K562 (cell line): Measurements from ENCODE around the gene MT1HL1.

Experiments used
- CBFB ChIP-seq: sonication (generic); formaldehyde crosslinking; IDR thresholded peaks from 2 replicates; pipeline ENCODE4 v1.4.0; 2020; ENCODE audit warnings: mild to moderate bottlenecking, missing genetic modification reagents
- ELF4 ChIP-seq: fragments of 450-650 bp; formaldehyde crosslinking; IDR thresholded peaks from 2 replicates; pipeline ENCODE4 v1.4.0; 2022; ENCODE audit warnings: missing genetic modification characterization
- ERF ChIP-seq: fragments of 450-650 bp; formaldehyde crosslinking; IDR thresholded peaks from 2 replicates; pipeline ENCODE4 v1.4.0; 2020; ENCODE audit warnings: mild to moderate bottlenecking, mixed read lengths
- GATA2 ChIP-seq: sonication (generic); formaldehyde crosslinking; IDR thresholded peaks from 2 replicates; pipeline ENCODE4 v1.4.0; 2020; ENCODE audit warnings: mild to moderate bottlenecking, missing genetic modification reagents
- HNRNPUL1 ChIP-seq: fragments of 200-400 bp; formaldehyde crosslinking; IDR thresholded peaks from 2 replicates; pipeline ENCODE4 v1.6.1; 2017; ENCODE audit warnings: low read length
- RAD21 ChIP-seq, 2 experiments: fragments of 250-450 bp in 1 of 2; fragments of 450-650 bp in 1 of 2; sonication (Bioruptor Pico) in 1 of 2; formaldehyde crosslinking in 1 of 2; IDR thresholded peaks in 1 of 2; conservative IDR thresholded peaks in 1 of 2; 2 replicates each; pipeline versions ENCODE4 v1.4.0 to v1.8.0; 2020 to 2022; ENCODE audit warnings: mild to moderate bottlenecking in 2 of 2, moderate library complexity in 1 of 2
- TAF1 ChIP-seq: IDR thresholded peaks from 2 replicates; pipeline ENCODE4 v1.6.1; 2011; ENCODE audit warnings: mild to moderate bottlenecking, low read length, moderate library complexity; ENCODE audit not compliant: insufficient read depth, control insufficient read depth, severe bottlenecking; ENCODE audit errors: extremely low read depth
- TBL1XR1 ChIP-seq, 2 experiments: IDR thresholded peaks; 2 replicates each; pipeline ENCODE4 v1.6.1; 2012; ENCODE audit warnings: improper control_type of control experiment in 2 of 2, low read length in 2 of 2, mild to moderate bottlenecking in 1 of 2
- ZC3H8 ChIP-seq: fragments of 450-650 bp; IDR thresholded peaks from 2 replicates; pipeline ENCODE4 v1.6.1; 2017
- TF ChIP-seq, protein P1 (sequence below): fragments of 150-350 bp; IDR thresholded peaks from 2 replicates; pipeline ENCODE4 v1.6.1; 2014; ENCODE audit warnings: low read depth, mild to moderate bottlenecking, low read length, borderline replicate concordance
- TF ChIP-seq, protein P2 (sequence below), 3 experiments: IDR thresholded peaks in 2 of 3; conservative IDR thresholded peaks in 1 of 3; 2 replicates each; pipeline ENCODE4 v1.5.1; 2011 to 2012; ENCODE audit warnings: low read length in 3 of 3, mild to moderate bottlenecking in 3 of 3, control low read depth in 2 of 3, improper control_type of control experiment in 1 of 3, inconsistent platforms in 1 of 3, low read depth in 1 of 3, mixed read lengths in 1 of 3, moderate library complexity in 1 of 3; ENCODE audit not compliant: insufficient read depth in 2 of 3
- TF ChIP-seq, protein P3 (sequence below): fragments of 450-650 bp; IDR thresholded peaks from 2 replicates; pipeline ENCODE4 v1.6.1; 2018; ENCODE audit warnings: mild to moderate bottlenecking, low read depth; ENCODE audit not compliant: partially characterized antibody
- TF ChIP-seq, protein P4 (sequence below): fragments of 450-650 bp; IDR thresholded peaks from 2 replicates; pipeline ENCODE4 v1.6.1; 2017; ENCODE audit warnings: mild to moderate bottlenecking, moderate library complexity

DNA sequence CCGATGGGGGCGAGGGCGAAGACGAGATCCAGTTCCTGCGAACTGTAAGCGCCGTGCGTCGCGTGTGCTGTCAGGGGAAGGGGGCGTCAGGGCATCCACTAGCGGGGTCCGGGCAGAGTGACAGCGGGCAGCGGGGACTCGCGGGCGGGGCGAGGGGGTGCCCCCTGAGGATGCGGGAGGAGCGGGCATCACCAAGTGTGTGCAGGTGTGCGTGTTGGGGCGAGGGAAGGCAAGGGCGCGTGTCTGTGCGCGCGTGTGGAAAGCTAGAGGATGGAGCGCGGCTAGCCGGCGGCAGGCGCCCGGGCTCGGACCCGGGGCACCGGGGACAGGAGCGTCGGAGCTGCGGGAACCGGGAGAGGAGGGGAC lies 38.3 kb upstream of the MT1HL1 start:
- TF ChIP-seq, protein P1, sequence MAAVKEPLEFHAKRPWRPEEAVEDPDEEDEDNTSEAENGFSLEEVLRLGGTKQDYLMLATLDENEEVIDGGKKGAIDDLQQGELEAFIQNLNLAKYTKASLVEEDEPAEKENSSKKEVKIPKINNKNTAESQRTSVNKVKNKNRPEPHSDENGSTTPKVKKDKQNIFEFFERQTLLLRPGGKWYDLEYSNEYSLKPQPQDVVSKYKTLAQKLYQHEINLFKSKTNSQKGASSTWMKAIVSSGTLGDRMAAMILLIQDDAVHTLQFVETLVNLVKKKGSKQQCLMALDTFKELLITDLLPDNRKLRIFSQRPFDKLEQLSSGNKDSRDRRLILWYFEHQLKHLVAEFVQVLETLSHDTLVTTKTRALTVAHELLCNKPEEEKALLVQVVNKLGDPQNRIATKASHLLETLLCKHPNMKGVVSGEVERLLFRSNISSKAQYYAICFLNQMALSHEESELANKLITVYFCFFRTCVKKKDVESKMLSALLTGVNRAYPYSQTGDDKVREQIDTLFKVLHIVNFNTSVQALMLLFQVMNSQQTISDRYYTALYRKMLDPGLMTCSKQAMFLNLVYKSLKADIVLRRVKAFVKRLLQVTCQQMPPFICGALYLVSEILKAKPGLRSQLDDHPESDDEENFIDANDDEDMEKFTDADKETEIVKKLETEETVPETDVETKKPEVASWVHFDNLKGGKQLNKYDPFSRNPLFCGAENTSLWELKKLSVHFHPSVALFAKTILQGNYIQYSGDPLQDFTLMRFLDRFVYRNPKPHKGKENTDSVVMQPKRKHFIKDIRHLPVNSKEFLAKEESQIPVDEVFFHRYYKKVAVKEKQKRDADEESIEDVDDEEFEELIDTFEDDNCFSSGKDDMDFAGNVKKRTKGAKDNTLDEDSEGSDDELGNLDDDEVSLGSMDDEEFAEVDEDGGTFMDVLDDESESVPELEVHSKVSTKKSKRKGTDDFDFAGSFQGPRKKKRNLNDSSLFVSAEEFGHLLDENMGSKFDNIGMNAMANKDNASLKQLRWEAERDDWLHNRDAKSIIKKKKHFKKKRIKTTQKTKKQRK, result no peak
- no peak for TF ChIP-seq ELF4
- TF ChIP-seq CBFB (CRISPR knock-in tag), result no peak
- TF ChIP-seq, protein P2, sequence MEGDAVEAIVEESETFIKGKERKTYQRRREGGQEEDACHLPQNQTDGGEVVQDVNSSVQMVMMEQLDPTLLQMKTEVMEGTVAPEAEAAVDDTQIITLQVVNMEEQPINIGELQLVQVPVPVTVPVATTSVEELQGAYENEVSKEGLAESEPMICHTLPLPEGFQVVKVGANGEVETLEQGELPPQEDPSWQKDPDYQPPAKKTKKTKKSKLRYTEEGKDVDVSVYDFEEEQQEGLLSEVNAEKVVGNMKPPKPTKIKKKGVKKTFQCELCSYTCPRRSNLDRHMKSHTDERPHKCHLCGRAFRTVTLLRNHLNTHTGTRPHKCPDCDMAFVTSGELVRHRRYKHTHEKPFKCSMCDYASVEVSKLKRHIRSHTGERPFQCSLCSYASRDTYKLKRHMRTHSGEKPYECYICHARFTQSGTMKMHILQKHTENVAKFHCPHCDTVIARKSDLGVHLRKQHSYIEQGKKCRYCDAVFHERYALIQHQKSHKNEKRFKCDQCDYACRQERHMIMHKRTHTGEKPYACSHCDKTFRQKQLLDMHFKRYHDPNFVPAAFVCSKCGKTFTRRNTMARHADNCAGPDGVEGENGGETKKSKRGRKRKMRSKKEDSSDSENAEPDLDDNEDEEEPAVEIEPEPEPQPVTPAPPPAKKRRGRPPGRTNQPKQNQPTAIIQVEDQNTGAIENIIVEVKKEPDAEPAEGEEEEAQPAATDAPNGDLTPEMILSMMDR (IDR thresholded peaks at IDR 0.05 in 2 of 3, conservative IDR thresholded peaks at IDR 0.05 in 1 of 3; ENCODE audit: insufficient read depth in 2 of 3, low read depth in 1 of 3, low read length in 3 of 3), result no peak
- no peak for TF ChIP-seq RAD21 (CRISPR knock-in tag; conservative IDR thresholded peaks at IDR 0.05 in 1 of 2, IDR thresholded peaks at IDR 0.05 in 1 of 2)
- no peak for TF ChIP-seq HNRNPUL1
- no peak for TF ChIP-seq TBL1XR1 (IDR thresholded peaks at IDR 0.05; ENCODE audit: low read length in 2 of 2)
- TF ChIP-seq TAF1, result no peak
- TF ChIP-seq, protein P3, sequence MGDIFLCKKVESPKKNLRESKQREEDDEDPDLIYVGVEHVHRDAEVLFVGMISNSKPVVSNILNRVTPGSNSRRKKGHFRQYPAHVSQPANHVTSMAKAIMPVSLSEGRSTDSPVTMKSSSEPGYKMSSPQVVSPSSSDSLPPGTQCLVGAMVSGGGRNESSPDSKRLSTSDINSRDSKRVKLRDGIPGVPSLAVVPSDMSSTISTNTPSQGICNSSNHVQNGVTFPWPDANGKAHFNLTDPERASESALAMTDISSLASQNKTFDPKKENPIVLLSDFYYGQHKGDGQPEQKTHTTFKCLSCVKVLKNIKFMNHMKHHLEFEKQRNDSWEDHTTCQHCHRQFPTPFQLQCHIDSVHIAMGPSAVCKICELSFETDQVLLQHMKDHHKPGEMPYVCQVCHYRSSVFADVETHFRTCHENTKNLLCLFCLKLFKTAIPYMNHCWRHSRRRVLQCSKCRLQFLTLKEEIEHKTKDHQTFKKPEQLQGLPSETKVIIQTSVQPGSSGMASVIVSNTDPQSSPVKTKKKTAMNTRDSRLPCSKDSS, result no peak
- TF ChIP-seq ERF (CRISPR knock-in tag), result no peak
- TF ChIP-seq ZC3H8, result no peak
- TF ChIP-seq, protein P4, sequence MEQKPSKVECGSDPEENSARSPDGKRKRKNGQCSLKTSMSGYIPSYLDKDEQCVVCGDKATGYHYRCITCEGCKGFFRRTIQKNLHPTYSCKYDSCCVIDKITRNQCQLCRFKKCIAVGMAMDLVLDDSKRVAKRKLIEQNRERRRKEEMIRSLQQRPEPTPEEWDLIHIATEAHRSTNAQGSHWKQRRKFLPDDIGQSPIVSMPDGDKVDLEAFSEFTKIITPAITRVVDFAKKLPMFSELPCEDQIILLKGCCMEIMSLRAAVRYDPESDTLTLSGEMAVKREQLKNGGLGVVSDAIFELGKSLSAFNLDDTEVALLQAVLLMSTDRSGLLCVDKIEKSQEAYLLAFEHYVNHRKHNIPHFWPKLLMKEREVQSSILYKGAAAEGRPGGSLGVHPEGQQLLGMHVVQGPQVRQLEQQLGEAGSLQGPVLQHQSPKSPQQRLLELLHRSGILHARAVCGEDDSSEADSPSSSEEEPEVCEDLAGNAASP, result no peak
- no peak for TF ChIP-seq GATA2 (CRISPR knock-in tag)
